ENCODE measurements around the gene SLC51A. TPM values are rescaled to one million over a fixed set of nuclear protein-coding genes. Genes with fewer than 3 reads are reported as not detected.

The SLC51A gene
- total RNA-seq, 1 donor, result not detected

GRCh38 chr3:196177967-196178366, 38.4 kb upstream of the SLC51A start:
- no peak for TF ChIP-seq CTCF (IDR thresholded peaks at IDR 0.05; ENCODE audit: extremely low read depth, low read depth, low read length)
- no peak overlapping the region for H3K4me2 ChIP-seq (ENCODE audit: insufficient read depth, low read length)
- H3K79me2 ChIP-seq (ENCODE audit: insufficient read depth, low read length), result no peaks in the 10 kb centered on the region
- H3K27ac ChIP-seq (ENCODE audit: low read depth, low read length), result no peak overlapping the region
- H4K20me1 ChIP-seq (ENCODE audit: insufficient read depth, low read length), result no peaks in the 10 kb centered on the region
- no peaks in the 10 kb centered on the region for H3K9me3 ChIP-seq (ENCODE audit: low read depth, low read length)
- no peaks in the 10 kb centered on the region for H3K27me3 ChIP-seq (ENCODE audit: insufficient read depth, low read length)
- DNase-seq (ENCODE audit: insufficient read length, low spot score, missing footprints), result no peak
- no peak overlapping the region for H2AFZ ChIP-seq (ENCODE audit: low read length)
- H3K36me3 ChIP-seq (ENCODE audit: insufficient read depth, low read length), result no peaks in the 10 kb centered on the region
- H3K4me1 ChIP-seq (ENCODE audit: insufficient read depth, low read length), result peaks cover 10% of the 10 kb centered on the region
- H3K4me3 ChIP-seq (ENCODE audit: insufficient read depth, low read length), result no peak overlapping the region

GRCh38 chr3:196178993-196179379, 37.3 kb upstream of the SLC51A start:
- H2AFZ ChIP-seq (ENCODE audit: low read length), result peak overlapping the region; percentile 65
- H3K27me3 ChIP-seq (ENCODE audit: insufficient read depth, low read length), result no peaks in the 10 kb centered on the region
- TF ChIP-seq CTCF (IDR thresholded peaks at IDR 0.05; ENCODE audit: extremely low read depth, low read depth, low read length), result no peak
- H3K4me3 ChIP-seq (ENCODE audit: insufficient read depth, low read length), result no peak overlapping the region
- no peaks in the 10 kb centered on the region for H3K79me2 ChIP-seq (ENCODE audit: insufficient read depth, low read length)
- H3K27ac ChIP-seq (ENCODE audit: low read depth, low read length), result no peak overlapping the region
- no peaks in the 10 kb centered on the region for H4K20me1 ChIP-seq (ENCODE audit: insufficient read depth, low read length)
- no peaks in the 10 kb centered on the region for H3K36me3 ChIP-seq (ENCODE audit: insufficient read depth, low read length)
- no peaks in the 10 kb centered on the region for H3K9me3 ChIP-seq (ENCODE audit: low read depth, low read length)
- H3K4me1 ChIP-seq (ENCODE audit: insufficient read depth, low read length), result peaks cover 10% of the 10 kb centered on the region
- DNase-seq (ENCODE audit: insufficient read length, low spot score, missing footprints), result peak; percentile 31
- peak overlapping the region; percentile 34 for H3K4me2 ChIP-seq (ENCODE audit: insufficient read depth, low read length)

- Histone ChIP-seq H3K36me3 (ENCODE audit: insufficient read depth, low read length) (no peaks in the 10 kb centered on the region), H3K79me2 (ENCODE audit: insufficient read depth, low read length) (no peaks in the 10 kb centered on the region), H2AFZ (ENCODE audit: low read length) (peak overlapping the region; percentile 65), H3K27ac (ENCODE audit: low read depth, low read length) (no peak overlapping the region), H3K4me2 (ENCODE audit: insufficient read depth, low read length) (peak overlapping the region; percentile 34), H4K20me1 (ENCODE audit: insufficient read depth, low read length) (no peaks in the 10 kb centered on the region), H3K27me3 (ENCODE audit: insufficient read depth, low read length) (no peaks in the 10 kb centered on the region), H3K9me3 (ENCODE audit: low read depth, low read length) (no peaks in the 10 kb centered on the region), H3K4me3 (ENCODE audit: insufficient read depth, low read length) (no peak overlapping the region), H3K4me1 (ENCODE audit: insufficient read depth, low read length) (peaks cover 10% of the 10 kb centered on the region)
- TF ChIP-seq CTCF (IDR thresholded peaks at IDR 0.05; ENCODE audit: extremely low read depth, low read depth, low read length), result no peak
- DNase-seq (ENCODE audit: insufficient read length, low spot score, missing footprints), result peak; percentile 91
Observed at GRCh38 chr3:196179380-196180308, 36.7 kb upstream of the SLC51A start.

GRCh38 chr3:196180346-196180745, 36.0 kb upstream of the SLC51A start:
- Histone ChIP-seq H4K20me1 (ENCODE audit: insufficient read depth, low read length) (no peaks in the 10 kb centered on the region), H3K36me3 (ENCODE audit: insufficient read depth, low read length) (no peaks in the 10 kb centered on the region), H3K4me2 (ENCODE audit: insufficient read depth, low read length) (no peak overlapping the region), H2AFZ (ENCODE audit: low read length) (no peak overlapping the region), H3K27me3 (ENCODE audit: insufficient read depth, low read length) (no peaks in the 10 kb centered on the region), H3K4me1 (ENCODE audit: insufficient read depth, low read length) (peaks cover 10% of the 10 kb centered on the region), H3K9me3 (ENCODE audit: low read depth, low read length) (no peaks in the 10 kb centered on the region), H3K79me2 (ENCODE audit: insufficient read depth, low read length) (no peaks in the 10 kb centered on the region), H3K27ac (ENCODE audit: low read depth, low read length) (no peak overlapping the region), H3K4me3 (ENCODE audit: insufficient read depth, low read length) (no peak overlapping the region)
- DNase-seq (ENCODE audit: insufficient read length, low spot score, missing footprints), result no peak
- TF ChIP-seq CTCF (IDR thresholded peaks at IDR 0.05; ENCODE audit: extremely low read depth, low read depth, low read length), result no peak
